Measurements from ENCODE around the gene DHDDS.
"Not testable (repeated sequence)": the region's sequence is repeated elsewhere in the genome, so short reads cannot be mapped to it uniquely, and the experiment has no call there.

DHDDS gene, protein sequence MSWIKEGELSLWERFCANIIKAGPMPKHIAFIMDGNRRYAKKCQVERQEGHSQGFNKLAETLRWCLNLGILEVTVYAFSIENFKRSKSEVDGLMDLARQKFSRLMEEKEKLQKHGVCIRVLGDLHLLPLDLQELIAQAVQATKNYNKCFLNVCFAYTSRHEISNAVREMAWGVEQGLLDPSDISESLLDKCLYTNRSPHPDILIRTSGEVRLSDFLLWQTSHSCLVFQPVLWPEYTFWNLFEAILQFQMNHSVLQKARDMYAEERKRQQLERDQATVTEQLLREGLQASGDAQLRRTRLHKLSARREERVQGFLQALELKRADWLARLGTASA

DNA sequence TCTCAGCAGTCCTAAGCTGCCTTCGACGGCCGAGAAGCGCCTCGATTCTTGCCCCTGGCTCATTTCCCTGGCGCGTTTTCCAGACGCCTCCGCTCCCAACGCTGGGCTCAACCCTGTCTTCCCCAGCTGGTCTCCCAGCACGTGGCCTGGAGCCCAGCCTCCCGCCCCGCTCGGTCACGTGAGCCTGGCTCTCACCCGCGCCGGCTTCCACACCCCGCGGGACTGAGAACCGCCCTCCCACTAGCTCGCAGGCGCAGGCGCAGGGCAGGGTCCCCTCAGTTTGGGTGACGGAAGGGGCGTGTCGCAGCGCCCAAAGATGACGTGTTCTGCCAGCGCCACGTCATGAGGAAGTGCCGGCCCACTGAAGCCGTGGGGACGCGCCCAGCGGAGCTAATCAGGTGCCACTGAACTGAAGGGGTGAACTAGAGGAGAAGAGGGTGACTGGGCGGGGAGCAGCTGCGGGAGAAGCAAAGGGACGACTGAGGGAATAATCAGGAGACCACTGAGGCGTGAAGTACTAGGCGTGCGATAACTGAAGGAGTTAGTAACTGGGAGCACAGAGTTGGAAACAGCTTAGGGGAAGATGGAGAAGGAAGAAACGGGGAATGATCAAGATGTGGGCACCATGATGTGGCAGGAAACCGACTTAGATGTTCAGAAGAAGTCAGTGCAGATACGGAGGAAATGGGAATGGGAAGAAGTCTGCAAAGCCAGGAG, at the start of gene DHDDS:
DHDDS (plus strand) TSS at position 343 of the 717 bp plus-strand sequence. CDS start 625 bp downstream, outside the sequence.
- FAIRE-seq = no peak

- FAIRE-seq = no peak
Measured at GRCh38 chr1:26384076-26384475, 48.0 kb upstream of the DHDDS start.

DNA sequence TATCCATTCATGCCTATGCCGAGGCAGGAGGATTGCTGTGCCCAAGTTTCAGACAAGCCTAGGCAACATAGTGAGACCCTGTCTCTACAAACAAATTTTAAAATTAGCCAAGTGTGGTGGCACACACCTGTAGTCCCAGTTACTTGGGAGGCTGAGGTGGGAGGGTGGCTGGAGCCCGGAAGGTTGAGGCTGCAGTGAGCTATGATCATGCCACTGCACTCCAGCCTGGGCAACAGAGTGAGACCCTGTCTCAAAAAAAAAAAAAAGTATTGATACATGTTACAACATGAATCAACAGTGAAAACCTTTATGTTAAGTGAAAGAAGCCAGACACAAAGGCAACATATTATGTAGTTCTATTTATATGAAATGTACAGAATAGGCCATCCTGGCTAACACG, 47.1 kb upstream of the DHDDS start:
- FAIRE-seq = not testable (repeated sequence)

GRCh38 chr1:26387447-26387846, 44.7 kb upstream of the DHDDS start:
- FAIRE-seq = no peak

DNA sequence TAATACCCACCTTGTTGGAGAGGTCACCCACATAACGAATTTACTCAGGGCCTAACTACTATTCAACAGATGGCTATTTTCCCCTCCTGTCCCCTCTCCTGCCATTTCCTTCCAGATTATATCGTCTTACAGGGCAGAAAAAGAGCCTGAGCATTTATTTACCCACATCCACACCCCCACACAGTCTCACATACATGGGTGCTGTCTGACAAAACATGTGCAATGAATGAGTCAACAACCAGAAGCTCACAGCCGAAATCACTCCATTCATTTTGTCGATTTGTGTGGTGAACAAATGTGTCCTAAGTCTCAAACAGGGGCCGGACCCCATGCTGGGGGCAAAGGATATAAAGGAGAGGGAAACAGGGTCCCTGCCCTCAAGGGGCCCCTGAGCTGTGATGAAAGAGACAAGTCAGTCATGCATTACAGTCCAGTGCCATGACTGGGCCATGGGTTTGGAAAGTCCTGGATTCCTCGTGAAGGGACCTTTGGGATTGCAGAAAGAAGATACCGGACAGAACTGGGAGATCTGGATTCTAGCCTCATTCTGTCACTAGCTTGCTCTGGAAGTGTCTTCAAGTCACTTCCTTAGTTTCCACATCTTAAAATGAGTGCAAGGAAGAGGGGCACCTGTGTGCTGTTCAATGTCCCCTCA, 43.2 kb upstream of the DHDDS start:
- no peak for FAIRE-seq

DNA sequence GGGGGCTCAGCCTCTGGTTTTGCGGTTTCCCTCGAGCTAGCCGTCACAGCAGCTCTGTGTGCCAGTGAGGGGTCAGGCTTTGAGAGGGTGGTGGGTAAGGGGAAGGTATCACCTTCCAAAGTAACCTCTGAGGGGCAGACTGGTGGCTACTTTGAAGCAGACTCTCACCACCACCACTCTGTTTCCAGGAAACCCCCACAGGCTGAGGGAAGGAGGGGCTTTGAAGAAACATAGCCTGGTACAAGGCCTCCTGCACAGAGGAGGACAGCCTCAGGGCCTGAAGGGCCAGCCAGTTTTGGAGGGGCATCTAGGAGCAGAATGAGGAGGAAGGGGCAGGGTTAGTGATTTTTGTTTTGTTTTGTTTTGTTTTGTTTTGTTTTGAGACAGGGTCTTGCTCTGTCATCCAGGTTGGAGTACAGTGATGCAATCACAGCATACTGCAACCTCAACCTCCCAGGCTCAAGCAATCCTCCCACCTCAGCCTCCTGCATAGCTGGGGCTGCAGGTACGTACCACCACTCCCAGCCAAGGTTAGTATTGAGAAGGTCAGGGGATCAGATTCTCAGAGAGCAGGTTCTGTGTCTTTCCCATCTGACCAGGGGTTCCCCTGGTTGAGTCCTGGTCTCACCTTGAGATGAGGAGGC, 42.4 kb upstream of the DHDDS start:
- no peak for FAIRE-seq

DNA sequence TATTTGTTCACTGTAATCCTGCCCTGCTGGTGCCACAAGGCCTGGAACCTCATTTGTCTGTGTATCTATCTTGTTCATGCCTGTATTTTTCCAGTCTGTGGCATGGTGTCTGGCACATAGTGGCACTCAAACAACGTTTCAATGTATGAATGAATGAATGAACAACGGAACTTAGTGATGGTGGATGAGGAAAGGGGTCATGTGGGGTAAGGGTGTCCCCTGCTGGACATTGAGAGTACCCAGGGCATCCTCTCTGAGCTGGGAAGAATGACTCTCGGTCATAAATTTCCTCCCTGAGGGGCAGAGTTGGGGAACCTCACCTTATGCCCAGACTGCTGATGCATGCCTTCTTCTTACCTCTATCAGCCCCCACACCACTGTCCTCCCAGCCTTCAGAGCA, 40.7 kb upstream of the DHDDS start:
- FAIRE-seq = no peak

DNA sequence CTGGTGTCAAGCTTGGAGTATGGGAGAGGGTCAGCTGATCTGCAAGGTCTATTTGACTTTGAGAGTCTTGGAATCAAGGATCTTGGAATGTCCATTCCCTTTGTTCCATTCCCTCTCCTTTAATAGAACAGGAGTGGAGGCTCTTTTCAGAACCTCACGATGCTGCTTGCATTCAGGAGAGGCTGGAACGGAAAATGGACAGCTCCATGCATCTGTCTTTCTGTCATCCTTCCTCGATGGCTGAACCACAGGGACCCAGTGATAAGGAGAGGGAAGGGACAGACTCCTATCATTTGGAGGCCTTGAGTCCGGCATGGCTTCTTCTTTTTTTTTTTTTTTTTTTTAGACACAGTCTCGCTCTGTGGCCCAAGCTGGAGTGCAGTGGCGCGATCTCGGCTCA, 36.4 kb upstream of the DHDDS start:
- FAIRE-seq = no peak

DNA sequence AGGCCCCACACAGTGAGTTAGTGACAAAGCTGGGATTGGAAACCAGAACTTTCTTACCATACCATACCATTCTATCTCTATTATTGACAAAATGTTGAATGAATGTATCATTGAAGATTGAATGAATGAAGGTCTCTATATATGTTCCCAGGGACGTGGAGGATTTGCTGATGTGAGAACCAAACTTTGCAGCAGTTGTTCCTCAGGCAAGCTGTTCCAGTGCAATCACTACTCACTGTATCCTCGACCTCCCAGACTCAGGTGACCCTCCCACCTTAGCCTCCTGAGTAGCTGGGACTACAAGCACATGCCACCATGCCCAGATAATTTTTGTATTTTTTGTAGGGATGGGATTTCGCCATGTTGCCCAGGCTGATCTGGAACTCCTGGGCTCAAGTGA, 33.1 kb upstream of the DHDDS start:
- no peak for FAIRE-seq

DNA sequence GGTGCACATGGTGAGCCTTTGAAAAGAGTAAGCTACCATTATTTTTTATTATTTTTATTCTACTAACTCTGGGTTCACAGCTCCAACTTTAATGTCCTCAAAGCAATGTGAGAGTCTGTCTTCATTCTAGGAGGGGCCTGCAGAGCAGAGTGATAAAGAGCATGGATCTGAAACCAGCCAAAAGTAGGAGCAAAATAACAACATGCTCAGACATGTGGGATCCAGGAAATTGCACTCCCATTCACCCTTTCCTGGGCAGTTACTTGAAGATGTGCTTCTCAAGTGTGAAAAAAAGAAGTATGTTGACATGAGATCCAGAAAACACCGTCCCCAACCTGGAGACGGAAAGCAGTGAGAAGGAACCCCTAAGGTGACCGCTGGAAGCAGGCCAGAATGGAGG, 30.2 kb upstream of the DHDDS start:
- no peak for FAIRE-seq

GRCh38 chr1:26403656-26404055, 28.5 kb upstream of the DHDDS start:
- no peak for FAIRE-seq

DNA sequence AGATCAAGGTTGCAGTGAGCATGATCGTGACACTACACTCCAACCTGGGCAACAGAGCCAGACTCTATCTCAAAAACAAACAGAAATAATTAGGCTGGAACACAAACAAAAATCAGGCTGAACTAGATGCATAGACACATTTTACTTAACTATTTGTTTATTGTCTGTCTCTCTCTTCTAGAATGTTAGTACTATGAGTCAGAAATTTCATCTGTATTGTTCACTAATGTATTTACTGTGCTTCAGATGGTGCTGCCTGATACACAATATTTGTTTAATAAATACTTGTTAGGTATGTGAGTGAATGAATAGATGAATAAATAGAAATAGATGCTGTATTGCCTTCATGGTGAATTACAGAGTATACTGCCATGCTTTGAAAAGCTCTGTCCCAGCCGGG, 27.5 kb upstream of the DHDDS start:
- FAIRE-seq = no peak

GRCh38 chr1:26405281-26405915, 26.7 kb upstream of the DHDDS start:
- FAIRE-seq = no peak

- no peak for FAIRE-seq
Measured at GRCh38 chr1:26408604-26409003, 23.5 kb upstream of the DHDDS start.

DNA sequence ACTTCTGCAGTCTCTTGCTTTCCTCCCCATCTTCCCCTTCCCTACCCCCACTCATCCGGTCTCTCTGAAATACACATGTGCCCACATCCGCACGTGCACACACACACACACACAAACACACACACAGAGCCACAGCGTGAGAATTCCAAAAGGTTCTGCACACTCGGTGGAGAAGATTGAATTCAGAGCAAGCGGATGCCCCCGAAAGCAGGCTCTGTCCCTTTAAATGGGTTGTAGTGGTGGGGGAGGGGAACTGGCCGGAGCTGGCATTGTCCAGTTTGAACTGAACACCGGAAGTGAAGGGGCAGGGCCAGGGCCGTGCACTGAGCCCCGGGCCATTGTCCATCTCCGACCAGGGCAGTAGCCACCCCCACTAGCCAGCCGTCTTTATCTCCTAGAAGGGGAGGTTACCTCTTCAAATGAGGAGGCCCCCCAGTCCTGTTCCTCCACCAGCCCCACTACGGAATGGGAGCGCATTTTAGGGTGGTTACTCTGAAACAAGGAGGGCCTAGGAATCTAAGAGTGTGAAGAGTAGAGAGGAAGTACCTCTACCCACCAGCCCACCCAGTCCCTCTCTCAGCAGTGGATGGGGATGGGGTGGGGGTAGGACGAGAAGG, 22.8 kb upstream of the DHDDS start:
- FAIRE-seq = no peak

- FAIRE-seq = no peak
Measured at GRCh38 chr1:26410706-26411623, 21.2 kb upstream of the DHDDS start, which contains the start of gene LIN28A. Gene LIN28A (plus strand): TSS chr1:26410817. CDS start chr1:26410892, 75 bp downstream.

GRCh38 chr1:26411624-26412074, 20.5 kb upstream of the DHDDS start:
- FAIRE-seq = no peak

DNA sequence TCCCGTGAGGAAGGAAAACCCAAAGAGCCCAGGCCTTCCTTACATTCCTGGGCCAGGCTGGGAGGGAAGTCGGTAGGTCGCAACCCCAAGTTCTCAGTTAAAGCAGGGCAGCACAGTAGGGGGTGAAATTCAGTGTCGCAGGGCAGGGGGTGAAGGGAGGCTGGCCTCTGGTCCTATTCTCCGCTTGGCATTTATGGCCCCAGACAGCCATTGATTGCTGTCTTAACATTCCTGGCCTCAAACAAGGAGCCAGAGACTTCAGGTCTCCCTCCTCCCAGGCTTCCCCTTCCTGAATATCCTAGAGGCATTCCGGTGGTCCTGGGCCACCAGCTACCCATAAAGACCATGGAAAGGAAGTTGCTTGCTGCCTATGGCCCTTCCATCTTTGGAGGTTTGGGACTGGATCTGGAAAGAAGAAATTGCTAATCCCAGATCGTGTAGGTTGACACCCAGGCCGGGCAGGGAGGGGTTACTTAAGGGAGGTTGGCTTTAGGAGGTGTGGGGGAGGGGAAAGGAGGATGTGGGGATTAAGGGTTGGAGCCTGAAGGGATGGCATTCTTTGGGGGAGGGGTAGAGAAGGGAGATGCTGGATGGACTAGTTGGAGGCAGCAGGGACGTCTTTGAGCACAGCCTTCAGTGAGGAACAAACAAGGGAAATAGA, 19.8 kb upstream of the DHDDS start:
- FAIRE-seq = no peak

GRCh38 chr1:26413031-26413430, 19.1 kb upstream of the DHDDS start:
- no peak for FAIRE-seq

DNA sequence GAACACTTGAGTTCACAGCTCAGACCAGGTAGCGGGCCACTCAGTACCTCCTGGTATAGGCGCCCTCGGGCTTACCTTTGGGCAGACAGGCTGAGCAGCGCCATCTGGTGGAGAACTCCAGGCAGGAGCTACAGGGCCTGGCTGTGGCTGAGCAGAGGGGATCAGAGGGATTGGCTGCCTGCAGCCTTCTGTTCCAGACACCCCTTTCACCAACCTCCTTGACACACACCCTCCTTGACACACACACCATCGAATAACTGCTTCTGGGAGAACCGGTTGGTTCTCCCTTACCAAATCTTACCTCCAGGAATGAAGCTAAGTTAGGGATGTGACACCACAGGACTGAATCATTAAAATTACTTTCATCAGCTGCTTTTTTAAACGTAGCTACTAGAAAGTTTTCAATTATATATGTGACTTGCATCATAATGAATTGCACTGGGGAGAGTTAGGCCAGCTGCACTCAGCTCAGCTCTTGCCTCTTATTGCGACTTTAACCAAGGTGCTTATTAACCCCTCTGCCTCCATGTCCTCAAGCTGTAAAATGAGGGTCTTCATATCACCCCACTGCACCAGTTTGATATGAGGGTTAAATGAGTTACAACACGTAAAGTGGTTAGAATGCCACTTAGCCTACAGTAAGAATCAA, 14.9 kb upstream of the DHDDS start:
- FAIRE-seq = no peak

Measured in islet of Langerhans (tissue), 1 donor.